NCI-H526 (cell line): ENCODE data around the gene PIP4K2C.
A peak's percentile ranks its signal among the peaks of the same experiment; 100 is the strongest.
"Not testable (repeated sequence)": the region's sequence is repeated elsewhere in the genome, so short reads cannot be mapped to it uniquely, and the experiment has no call there.

Experiments used
- DNase-seq, 2 experiments: peaks; one replicate each; lab custom pipeline; 2025; lab: John Stamatoyannopoulos, UW

Gene PIP4K2C

DNA sequence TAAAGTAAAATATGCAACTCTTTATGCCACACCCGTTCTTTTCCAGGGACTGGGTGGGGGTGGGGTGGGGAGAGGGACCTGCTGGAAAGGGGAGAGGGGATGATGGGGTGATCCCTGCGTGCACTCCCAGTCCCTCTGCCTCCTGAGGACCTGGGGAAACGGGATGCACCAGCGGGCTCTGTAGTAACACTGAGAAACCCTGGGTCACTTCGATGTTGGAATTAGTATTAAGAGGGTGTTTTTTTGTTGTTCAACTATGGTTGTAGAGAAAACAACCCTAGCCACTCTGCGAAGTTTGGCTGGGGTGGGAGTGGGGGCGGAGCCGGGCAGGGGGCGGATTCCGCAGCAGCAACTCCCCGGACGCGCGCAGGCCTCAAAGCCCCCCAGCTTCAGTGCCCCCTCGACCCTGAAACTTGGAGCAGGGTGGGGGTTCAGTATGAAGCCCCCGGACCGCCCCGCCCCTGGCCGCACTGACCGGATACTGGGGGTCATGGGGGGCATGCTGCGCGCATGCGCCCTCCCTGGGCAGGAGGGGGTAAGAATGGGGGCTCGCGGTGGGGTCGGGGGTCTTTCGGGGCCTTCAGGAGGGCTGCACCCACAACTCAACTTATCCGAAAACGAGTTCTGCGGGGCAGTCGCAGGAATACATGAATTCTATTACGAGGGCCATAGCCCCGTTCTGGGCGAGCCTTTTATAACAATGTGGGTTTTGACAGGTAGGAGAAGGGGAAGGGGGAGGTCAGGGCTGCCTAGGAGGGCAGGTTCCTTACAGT is 19.0 kb downstream of the PIP4K2C start:
- no peak for DNase-seq

DNA sequence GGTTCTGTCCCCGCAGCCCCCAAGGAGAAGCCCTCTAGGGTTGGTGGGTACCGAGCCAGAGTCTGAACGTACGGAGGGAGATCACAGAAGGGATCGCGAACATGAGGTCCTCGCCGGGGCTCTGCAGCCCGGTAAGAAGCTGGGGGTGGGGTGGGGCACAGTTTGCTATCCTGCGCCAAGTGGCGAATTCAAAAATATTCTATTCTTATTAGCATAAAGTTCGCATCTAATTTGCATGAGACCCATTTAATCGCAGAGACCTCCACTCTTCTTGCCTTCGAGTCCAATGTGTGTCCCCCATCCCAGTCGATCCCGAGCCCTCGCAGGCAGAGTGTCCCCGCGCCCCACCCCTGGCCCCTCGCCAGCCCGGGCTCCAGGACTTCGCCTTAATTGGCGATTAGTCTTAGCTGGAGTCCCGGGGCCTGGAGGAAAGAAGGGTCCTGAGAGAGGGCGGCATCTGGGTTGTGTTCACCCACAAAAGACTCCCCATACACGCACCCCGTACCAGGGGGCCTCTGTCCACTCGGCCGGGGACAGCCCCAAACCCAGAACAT is 19.6 kb downstream of the PIP4K2C start:
- DNase-seq: peak in 1 of 2 experiments; percentile 35

DNA sequence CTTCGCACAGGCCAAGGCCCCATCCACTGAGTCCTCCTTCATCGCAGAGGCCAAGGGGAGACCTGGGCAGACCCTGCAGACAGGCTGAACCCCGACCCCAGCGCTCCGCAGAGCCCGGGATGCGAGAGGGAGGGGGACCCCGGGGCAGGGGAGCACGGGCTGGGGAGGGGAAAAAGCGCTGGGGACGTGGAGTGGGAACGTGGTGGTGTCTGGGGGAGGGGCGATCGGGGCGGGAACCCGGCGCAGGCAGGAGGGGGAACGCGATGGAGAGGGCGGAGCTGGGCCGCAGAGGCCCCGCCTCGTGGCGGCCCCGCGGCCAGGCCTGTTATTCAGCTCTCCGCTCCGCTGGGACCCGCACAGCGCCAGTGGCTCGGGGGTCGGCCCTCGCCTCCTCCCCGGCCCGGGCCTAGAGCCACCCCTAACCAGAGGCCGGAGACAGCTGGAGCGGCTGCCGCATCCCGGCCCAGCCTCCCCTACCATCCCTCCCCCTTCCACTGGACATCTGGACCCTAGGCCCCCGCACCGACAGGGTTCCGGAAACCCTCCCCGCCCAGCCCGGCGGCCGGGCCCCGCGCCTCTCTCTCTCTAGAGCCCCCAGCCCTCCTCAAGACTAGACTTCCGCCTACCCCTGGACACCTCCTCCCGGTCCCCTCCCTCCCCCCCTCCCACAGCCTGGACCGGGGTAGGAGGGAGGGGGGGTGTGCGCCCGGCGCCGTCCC is 20.3 kb downstream of the PIP4K2C start, which contains the start of gene ARHGEF25:
Gene ARHGEF25, plus strand, starts transcription at position 328 of the 719 bp plus-strand sequence. CDS start 460 bp downstream, outside the sequence.
- DNase-seq: peak in 1 of 2 experiments; percentile 73

DNA sequence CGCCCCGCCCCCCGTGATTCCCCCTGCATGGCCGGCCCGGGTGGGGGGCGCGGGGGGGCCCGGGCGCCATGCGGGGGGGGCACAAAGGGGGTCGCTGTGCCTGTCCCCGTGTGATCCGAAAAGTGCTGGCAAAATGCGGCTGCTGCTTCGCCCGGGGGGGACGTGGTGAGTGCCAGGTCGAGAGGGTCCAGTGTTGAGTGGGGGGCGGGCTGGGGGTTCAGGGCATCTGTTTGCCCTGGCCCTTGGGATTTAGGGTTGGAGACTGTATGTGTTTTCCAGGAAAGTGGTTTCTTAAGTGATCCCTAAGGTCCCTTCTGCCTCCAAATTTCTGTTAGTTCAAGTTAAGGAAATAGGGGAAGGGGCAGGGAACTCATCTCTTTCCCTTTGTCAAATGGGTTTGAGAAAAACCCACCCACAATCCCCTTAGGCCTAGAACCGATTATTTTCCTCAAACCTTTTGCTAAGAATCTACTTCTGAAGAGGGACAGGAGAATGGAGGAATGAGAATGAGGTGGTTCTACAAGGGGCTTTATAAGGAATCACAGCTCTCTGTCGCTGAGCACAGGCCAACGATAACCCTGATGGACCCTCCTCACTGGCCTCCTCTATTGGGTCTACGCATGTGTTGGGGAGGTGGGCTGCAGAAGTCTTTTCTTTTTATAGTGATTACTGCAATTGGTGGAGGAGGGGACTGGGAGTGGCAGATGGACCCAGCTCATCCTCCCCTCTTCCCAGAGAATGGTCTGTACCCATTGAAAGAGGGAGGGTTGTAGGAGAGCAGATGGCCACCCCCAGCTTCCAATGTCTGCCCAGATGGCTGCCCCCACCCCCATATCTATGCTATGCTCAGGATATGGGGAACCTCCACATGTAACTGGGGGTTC is 21.1 kb downstream of the PIP4K2C start:
- no peak for DNase-seq

DNA sequence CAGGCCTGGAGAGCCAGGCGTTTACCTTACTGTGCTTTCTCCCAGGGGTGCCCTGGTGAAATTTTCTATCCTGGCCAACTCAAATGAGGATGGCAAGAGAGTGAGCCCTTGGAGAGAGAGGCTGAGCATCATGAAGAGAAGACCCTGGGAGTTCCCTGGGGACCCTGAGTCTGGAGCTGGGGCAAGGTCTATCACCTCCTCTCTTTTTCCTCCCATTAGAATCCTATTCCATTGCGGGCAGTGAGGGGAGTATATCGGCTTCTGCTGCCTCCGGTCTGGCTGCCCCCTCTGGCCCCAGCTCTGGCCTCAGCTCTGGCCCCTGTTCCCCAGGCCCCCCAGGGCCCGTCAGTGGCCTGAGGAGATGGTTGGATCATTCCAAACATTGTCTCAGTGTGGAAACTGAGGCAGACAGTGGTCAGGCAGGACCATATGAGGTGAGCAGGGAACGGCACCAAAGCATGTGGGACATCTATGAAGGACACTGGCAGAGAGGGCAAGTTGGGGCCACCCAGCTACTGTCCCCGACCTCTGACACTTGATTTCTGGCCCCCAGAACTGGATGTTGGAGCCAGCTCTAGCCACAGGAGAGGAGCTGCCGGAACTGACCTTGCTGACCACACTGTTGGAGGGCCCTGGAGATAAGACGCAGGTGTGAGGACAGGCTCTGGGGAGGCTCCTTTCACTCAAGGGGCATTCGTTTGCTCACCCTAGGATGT is 21.9 kb downstream of the PIP4K2C start:
- DNase-seq: no peak

DNA sequence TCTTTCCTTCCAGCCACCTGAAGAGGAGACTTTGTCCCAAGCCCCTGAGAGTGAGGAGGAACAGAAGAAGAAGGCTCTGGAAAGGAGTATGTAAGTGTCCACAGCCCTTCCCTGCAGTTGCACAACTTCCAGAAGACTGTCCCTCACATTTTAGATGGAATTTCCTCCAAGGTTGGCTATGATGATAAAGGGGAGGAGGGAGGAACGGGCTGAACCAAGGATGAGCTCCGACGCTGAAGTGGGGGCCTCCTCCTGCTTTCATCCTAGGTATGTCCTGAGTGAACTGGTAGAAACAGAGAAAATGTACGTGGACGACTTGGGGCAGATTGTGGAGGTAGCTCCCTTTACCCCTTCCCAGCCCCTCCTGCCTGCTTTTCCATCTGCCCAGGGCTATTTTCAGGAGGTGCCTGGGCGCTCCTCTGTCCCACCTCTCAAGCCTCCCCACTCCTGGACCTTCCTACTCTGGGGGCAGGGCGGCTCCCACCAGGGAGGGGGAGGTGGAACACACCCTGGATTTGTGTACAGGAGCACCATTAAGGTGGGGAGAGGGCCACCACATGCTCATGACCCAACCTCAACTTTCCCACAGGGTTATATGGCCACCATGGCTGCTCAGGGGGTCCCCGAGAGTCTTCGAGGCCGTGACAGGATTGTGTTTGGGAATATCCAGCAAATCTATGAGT is 22.6 kb downstream of the PIP4K2C start:
- no peak for DNase-seq

DNA sequence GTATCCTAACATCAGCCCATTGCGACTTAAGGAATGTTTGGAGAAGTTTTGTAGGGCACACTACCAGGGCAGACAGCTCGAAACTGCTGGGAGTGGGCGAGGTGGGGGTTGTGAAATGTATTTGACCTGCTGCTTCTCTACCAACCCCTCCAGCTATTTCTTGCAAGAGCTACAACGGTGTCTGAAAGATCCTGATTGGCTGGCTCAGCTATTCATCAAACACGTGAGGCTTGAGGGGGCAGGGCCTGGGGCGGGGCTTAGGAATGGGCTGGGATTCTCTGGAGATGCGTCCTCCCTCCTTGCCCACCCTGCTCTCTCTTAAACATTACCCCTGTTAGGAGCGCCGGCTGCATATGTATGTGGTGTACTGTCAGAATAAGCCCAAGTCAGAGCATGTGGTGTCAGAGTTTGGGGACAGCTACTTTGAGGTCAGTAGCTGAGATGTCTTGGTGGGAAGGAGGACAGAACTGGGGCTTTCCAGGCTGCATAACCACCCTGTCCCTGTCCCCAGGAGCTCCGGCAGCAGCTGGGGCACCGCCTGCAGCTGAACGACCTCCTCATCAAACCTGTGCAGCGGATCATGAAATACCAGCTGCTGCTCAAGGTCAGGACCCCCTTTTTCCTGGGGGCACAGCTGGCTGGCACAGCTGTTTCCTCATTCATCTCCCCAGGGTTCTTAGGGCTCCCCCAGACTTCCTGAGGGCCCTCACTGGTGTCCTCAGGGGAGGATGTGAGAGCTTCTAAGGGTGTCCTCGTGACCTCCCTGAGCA is 23.4 kb downstream of the PIP4K2C start:
- peak in 1 of 2 experiments; percentile 13 for DNase-seq

DNA sequence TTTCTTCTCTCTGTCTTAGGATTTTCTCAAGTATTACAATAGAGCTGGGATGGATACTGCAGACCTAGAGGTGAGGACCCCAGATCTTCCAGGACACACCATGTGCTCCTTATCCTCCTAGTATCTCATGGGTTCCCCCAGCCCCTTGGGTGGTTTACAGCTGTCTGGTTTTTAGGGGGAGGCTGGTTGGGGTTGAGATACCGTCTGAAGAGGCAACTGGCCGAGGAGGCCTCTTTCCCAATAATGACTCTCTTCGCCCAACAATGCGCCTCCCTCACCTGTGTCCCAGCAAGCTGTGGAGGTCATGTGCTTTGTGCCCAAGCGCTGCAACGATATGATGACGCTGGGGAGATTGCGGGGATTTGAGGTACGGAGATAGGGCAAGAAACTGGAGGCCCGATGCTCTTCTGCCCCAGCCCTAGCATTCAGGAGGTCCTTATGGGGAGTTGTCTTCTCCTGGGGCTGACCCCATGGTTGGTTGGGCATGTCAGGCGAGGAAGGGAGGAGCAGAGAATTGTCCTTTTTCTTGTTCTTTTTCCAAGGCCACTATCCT is 24.0 kb downstream of the PIP4K2C start:
- DNase-seq: no peak

DNA sequence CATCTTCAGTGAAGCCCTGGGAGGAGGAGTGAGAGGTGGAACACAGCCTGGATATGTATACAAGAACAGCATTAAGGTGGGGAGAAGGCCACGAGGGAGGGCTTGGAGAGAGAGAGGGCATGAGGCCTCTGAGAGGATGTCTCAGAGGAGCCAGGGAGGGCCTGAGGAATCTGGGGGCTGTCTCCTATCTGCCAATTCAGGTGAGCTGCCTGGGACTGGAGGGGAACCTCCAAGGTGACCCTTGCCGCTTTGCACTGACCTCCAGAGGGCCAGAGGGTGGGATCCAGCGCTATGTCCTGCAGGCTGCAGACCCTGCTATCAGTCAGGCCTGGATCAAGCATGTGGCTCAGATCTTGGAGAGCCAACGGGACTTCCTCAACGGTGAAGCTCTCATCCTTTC is 24.6 kb downstream of the PIP4K2C start:
- no peak for DNase-seq

DNA sequence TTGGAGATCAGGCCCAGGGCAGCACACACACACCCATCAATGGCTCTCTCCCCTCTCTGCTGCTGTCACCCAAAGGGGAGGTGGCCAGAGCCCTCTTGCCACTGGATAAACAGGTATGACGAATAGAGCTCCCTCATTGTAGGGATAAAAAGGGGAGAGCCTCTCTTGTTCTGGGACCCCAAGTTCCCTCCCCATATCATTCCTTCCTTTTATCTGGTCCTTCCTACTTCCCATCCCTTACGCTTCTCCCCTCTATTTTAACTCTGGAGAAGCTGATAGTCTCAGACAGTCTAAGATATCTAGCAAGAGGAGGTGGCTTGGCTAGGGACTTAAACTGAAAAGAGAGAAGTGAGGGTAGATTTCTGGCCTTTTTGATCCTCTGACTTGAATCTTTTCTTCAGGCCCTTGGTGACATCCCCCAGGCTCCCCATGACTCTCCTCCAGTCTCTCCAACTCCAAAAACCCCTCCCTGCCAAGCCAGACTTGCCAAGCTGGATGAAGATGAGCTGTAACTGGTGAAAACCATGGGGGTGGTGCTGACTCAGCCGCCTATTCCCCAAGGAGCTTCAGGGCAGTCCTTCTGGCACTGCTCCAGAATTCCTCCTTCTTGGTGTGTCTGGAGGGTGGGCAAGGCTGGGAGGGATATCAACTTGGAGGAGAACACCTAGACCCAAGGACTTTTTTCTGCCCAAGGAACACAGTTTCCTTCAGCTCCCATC is 25.6 kb downstream of the PIP4K2C start:
- no peak for DNase-seq

DNA sequence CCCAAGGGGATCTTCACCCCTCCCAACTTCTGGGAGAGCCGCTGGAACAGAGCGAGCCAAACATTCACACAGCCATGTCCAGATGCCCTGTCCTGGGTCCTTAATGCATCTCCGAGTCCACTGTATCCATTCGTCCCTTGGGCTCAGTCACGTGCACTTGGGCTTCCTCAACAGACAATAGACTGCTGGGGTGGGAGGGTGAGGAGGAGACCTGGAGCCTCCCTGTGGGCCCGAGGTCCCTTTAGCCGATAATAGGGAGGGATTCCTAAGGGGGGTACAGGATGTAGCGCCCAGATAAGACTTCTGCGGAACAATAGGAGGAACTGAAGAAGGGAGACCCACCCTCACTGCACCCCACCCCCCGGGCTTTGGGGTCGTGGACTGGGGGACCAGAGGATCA is 26.9 kb downstream of the PIP4K2C start:
- DNase-seq: no peak

DNA sequence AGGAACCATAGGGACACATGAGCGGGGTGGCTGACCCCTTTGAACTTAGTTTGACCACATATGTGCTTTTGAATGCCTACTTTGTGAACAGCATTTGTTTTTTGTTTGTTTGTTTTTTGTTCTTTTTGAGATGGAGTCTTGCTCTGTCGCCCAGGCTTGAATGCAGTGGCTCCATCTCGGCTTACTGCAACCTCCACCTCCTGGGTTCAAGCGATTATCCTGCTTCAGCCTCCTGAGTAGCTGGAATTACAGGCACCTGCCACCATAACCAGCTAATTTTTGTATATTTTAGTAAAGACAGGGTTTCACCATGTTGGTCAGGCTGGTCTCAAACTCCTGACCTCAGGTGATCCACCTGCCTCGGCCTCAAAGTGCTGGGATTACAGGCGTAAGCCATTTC is 27.4 kb downstream of the PIP4K2C start:
- not testable (repeated sequence) for DNase-seq

DNA sequence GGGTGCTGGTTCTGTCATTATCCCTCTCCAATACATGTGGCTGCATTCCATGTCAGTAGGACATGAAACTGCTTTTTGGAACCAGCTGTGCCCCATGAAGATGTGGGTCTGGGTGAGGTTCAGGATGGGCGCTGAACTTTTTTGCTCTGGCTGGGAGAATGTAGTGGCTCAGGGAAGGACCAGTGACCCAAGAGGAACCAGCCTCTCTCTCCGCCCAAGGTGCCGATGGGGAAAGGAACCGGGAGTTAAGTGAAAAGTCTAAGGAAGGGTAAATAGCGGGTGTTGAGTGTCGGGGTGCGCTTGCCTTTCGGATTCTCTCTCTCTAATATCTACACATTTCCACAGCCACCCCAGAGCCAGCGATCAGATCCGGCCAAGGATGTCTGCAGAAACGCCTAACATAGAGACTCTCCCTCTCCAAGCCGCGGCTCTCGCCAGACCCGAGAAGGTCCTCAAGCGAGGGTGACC is 28.0 kb downstream of the PIP4K2C start:
- no peak for DNase-seq

DNA sequence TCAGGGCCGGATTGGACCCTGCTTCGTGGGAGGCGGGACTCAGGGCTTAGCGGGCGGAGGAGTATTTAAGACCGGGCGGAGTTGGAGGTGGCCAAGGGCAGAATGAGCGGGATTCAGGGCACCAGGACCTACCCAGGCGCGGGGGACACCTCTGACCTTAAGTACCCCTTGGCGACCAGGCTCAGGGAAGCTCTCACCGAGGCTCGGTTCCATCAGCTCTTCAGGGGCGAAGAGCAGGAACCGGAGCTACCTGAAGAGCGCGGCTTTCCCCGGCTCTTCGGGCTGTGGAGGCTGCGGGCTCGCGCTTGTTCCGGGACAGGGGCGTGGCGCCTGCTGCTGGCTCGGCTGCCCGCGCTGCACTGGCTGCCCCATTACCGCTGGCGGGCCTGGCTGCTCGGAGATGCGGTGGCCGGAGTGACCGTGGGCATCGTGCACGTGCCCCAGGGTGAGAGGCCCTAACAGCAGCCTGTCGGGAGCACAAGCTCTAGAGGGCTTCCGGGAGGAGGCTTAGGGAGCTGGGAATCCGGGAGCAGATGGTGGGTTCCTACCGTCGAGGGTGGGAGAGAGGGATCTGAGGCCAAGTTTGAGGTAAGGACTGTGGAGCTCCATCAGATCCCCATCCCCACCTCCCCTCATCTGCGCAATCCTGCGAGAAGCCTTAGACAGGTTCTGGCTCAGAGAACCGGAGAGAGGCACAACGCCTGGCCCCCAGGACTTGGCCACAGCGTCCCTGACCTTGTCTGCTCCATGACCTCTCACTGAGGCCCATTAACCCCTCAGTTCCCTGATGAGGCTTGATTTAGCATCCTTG is 28.6 kb downstream of the PIP4K2C start:
- peak in 1 of 2 experiments; percentile 28 for DNase-seq

DNA sequence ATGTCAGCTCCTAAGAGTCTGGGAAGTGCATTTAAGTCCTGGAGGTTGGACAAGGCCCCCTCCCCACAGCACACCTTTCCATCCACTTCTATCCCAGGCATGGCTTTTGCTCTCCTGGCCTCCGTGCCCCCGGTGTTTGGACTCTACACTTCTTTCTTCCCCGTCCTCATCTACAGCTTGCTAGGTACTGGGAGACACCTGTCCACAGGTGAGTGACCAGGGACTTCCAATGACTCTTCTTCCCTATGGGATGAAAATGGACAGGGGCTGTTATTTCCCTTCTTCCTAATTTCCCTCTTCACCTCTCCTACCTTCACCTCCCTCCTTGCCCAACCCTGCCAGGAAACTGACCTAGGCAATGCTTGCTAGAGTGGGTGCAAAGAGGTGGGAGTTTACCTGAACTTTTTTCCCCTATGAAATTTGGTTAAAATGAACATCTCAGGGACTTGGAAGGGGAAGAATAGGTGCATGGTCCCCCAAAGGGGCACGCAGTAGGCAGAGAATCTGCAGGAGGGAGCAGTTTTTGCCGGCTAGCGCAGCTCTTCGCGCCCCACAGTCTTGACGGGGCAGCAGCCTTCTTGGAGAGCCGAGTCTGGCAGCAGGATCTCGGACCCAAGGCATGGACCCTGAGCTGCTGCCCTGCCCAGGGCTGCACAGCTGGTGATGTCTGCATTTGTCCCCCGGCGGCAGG is 29.4 kb downstream of the PIP4K2C start:
- no peak for DNase-seq

DNA sequence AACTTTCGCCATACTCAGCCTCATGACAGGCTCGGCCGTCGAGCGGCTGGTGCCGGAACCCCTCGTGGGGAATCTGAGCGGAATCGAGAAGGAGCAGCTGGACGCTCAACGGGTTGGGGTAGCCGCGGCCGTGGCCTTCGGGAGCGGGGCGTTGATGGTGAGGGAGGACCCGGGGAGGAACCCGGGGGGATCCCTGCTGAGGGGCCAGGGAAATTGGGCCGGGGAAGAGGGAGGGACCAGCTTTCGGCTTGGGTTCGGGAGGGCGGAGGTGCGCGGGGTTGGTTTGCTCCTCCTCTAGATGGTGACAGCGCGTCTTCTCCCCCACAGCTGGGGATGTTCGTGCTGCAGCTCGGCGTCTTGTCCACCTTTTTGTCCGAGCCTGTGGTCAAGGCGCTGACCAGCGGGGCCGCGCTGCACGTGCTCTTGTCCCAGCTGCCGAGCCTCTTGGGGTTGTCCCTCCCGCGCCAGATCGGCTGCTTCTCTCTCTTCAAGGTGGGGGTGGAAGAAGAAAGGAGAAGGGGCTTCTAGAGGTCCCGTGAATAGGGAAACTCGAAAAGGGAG is 30.0 kb downstream of the PIP4K2C start:
- no peak for DNase-seq
